CD4-positive, alpha-beta T cell treated with Interleukin-12 subunit alpha and Interleukin-12 subunit beta, for 1 hour (primary cell): ENCODE measurements around the gene WDR64.
"Not testable (repeated sequence)": the region's sequence is repeated elsewhere in the genome, so short reads cannot be mapped to it uniquely, and the experiment has no call there.

Experiments used
- DNase-seq: peaks from one replicate; pipeline ENCODE4 v3.0.0-alpha.2; 2020

WDR64 gene

GRCh38 chr1:241703739-241704138, 51.7 kb downstream of the WDR64 start:
- DNase-seq: not testable (repeated sequence)

- no peak for DNase-seq
These were observed 54.2 kb downstream of the WDR64 start for GRCh38 chr1:241706257-241706656.

GRCh38 chr1:241706967-241707366, 54.9 kb downstream of the WDR64 start:
- DNase-seq: peak; percentile 32

- no peak for DNase-seq
These were observed 55.4 kb downstream of the WDR64 start for GRCh38 chr1:241707442-241707841.

- no peak for DNase-seq
These were observed 59.2 kb downstream of the WDR64 start for GRCh38 chr1:241711326-241711725.

GRCh38 chr1:241713316-241713715, 61.2 kb downstream of the WDR64 start:
- DNase-seq: no peak

- no peak for DNase-seq
These were observed 62.5 kb downstream of the WDR64 start for GRCh38 chr1:241714321-241715218.

- no peak for DNase-seq
These were observed 63.4 kb downstream of the WDR64 start for GRCh38 chr1:241715435-241715834.

- no peak for DNase-seq
These were observed 63.9 kb downstream of the WDR64 start for GRCh38 chr1:241715956-241716355.

GRCh38 chr1:241716915-241717656, 65.0 kb downstream of the WDR64 start:
- DNase-seq: peak; percentile 2

GRCh38 chr1:241717975-241718374, 65.9 kb downstream of the WDR64 start:
- no peak for DNase-seq

GRCh38 chr1:241721011-241721410, 68.9 kb downstream of the WDR64 start:
- no peak for DNase-seq

GRCh38 chr1:241722947-241723346, 70.9 kb downstream of the WDR64 start:
- no peak for DNase-seq

GRCh38 chr1:241724741-241725356, 72.8 kb downstream of the WDR64 start:
- DNase-seq: no peak

GRCh38 chr1:241730031-241730430, 78.0 kb downstream of the WDR64 start:
- DNase-seq: no peak

- DNase-seq: no peak
These were observed 81.8 kb downstream of the WDR64 start for GRCh38 chr1:241733899-241734298.

- DNase-seq: no peak
These were observed 82.5 kb downstream of the WDR64 start for GRCh38 chr1:241734533-241734932.

GRCh38 chr1:241735493-241735926, 83.4 kb downstream of the WDR64 start:
- DNase-seq: not testable (repeated sequence)

- no peak for DNase-seq
These were observed 84.3 kb downstream of the WDR64 start for GRCh38 chr1:241736387-241736786.

GRCh38 chr1:241738284-241739078, 86.4 kb downstream of the WDR64 start:
- DNase-seq: no peak

- no peak for DNase-seq
These were observed 90.0 kb downstream of the WDR64 start for GRCh38 chr1:241742084-241742483.

GRCh38 chr1:241744591-241744990, 92.5 kb downstream of the WDR64 start:
- no peak for DNase-seq

GRCh38 chr1:241747992-241748391, 95.9 kb downstream of the WDR64 start:
- no peak for DNase-seq
